Measurements from ENCODE around the gene MARCOL. TPM values are rescaled to one million over a fixed set of nuclear protein-coding genes. Genes with fewer than 3 reads are reported as not detected.
A peak's percentile ranks its signal among the peaks of the same experiment; 100 is the strongest.

The MARCOL gene
- total RNA-seq, 4 donors from 2014 or later = not detected

GRCh38 chr5:148205044-148205806 is 33.1 kb upstream of the MARCOL start:
- no peak for DNase-seq (ENCODE audit: low spot score in 2 of 2)

GRCh38 chr5:148205865-148206264 is 32.5 kb upstream of the MARCOL start:
- intact Hi-C loops (cut with DNase I; ENCODE audit: low total_unique reads) = no loop called here
- 52 to 54% methylated on average over 1 of the region's 1 CpG for WGBS, 2 donors
- no peak overlapping the region for H3K4me3 ChIP-seq (ENCODE audit: low read depth, poor library complexity, severe bottlenecking)
- DNase-seq (ENCODE audit: low spot score in 2 of 2) = no peak
- TF ChIP-seq, protein P1, sequence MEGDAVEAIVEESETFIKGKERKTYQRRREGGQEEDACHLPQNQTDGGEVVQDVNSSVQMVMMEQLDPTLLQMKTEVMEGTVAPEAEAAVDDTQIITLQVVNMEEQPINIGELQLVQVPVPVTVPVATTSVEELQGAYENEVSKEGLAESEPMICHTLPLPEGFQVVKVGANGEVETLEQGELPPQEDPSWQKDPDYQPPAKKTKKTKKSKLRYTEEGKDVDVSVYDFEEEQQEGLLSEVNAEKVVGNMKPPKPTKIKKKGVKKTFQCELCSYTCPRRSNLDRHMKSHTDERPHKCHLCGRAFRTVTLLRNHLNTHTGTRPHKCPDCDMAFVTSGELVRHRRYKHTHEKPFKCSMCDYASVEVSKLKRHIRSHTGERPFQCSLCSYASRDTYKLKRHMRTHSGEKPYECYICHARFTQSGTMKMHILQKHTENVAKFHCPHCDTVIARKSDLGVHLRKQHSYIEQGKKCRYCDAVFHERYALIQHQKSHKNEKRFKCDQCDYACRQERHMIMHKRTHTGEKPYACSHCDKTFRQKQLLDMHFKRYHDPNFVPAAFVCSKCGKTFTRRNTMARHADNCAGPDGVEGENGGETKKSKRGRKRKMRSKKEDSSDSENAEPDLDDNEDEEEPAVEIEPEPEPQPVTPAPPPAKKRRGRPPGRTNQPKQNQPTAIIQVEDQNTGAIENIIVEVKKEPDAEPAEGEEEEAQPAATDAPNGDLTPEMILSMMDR (IDR thresholded peaks at IDR 0.05) = no peak
- TF ChIP-seq POLR2A (IDR thresholded peaks at IDR 0.05) = no peak

More at GRCh38 chr5:148205044-148205806, 33.1 kb upstream of the MARCOL start:
- 64 to 74% methylated on average over 4 of the region's 4 CpGs for WGBS, 2 donors
- H3K4me3 ChIP-seq (ENCODE audit: low read depth, poor library complexity, severe bottlenecking) = no peak overlapping the region
- intact Hi-C loops (cut with DNase I; ENCODE audit: low total_unique reads) = no loop called here
- no peak for TF ChIP-seq POLR2A (IDR thresholded peaks at IDR 0.05)
- TF ChIP-seq, protein P1 (IDR thresholded peaks at IDR 0.05) = no peak

DNA sequence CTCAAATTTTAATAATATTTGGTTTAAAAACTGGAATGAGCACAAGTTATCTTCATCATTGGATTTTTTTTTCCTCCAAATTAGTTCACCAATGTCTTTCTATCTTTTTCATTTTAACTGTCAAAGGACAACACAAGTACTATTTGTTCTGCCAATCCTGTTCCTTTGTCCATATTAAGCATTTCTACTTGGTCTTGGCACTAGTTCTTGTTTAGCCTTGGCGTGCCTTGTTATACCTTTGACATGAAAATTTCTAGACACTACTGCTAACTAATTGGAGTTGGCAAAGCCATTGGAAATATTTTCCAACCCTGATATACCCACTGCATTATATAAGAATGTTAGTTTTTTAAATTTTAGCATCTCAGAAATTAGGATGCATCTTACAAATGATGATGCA is 31.7 kb upstream of the MARCOL start:
- TF ChIP-seq POLR2A (IDR thresholded peaks at IDR 0.05) = no peak
- TF ChIP-seq, protein P1 (IDR thresholded peaks at IDR 0.05) = no peak
- intact Hi-C loops (cut with DNase I; ENCODE audit: low total_unique reads) = no loop called here
- WGBS, 2 donors = 44 to 48% methylated on average over 1 of the region's 1 CpG
- no peak for DNase-seq (ENCODE audit: low spot score in 2 of 2)
- H3K4me3 ChIP-seq (ENCODE audit: low read depth, poor library complexity, severe bottlenecking) = no peak overlapping the region

DNA sequence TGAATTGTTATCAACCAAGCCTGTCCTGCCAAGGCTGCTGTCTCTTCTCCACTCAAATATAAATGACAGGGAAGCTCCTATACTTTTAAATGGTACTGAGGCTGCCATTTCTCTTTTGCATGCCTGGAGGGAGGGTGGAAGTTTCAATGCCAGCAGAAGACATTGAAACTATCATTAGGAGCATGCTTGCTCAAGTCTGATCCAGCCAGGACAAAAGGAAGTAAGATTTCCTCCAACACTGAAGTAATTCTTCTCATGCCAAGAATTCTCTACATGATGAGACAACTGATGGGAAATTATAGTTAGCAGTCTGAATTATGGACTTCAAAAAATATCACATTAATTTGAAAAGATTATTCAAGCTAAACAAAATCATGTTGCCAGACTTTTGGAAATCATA is 30.1 kb upstream of the MARCOL start:
- no peak for TF ChIP-seq POLR2A (IDR thresholded peaks at IDR 0.05)
- TF ChIP-seq, protein P1 (IDR thresholded peaks at IDR 0.05) = no peak
- intact Hi-C loops (cut with DNase I; ENCODE audit: low total_unique reads) = no loop called here
- DNase-seq (ENCODE audit: low spot score in 2 of 2) = peak in 1 of 2 donors; percentile 20
- H3K4me3 ChIP-seq (ENCODE audit: low read depth, poor library complexity, severe bottlenecking) = no peak overlapping the region

- intact Hi-C loops (cut with DNase I; ENCODE audit: low total_unique reads) = no loop called here
- H3K4me3 ChIP-seq (ENCODE audit: low read depth, poor library complexity, severe bottlenecking) = no peak overlapping the region
- WGBS, 2 donors = 33 to 49% methylated on average over 3 of the region's 3 CpGs
- TF ChIP-seq, protein P1 (IDR thresholded peaks at IDR 0.05) = no peak
- TF ChIP-seq POLR2A (IDR thresholded peaks at IDR 0.05) = no peak
- no peak for DNase-seq (ENCODE audit: low spot score in 2 of 2)
Observed at GRCh38 chr5:148209151-148209770, 29.1 kb upstream of the MARCOL start.

Data from lower leg skin (tissue), 4 donors.